NCI-H2029 (cell line): ENCODE data around the gene NVL.

Source experiments
- DNase-seq: peaks from one replicate; lab custom pipeline; 2025; lab: John Stamatoyannopoulos, UW

The NVL gene

GRCh38 chr1:224282140-224282539, 47.8 kb downstream of the NVL start:
- no peak for DNase-seq

GRCh38 chr1:224276771-224277487, 53.0 kb downstream of the NVL start:
- no peak for DNase-seq

- no peak for DNase-seq
These were observed 54.9 kb downstream of the NVL start for GRCh38 chr1:224274970-224275626.

- DNase-seq, result no peak
These were observed 56.3 kb downstream of the NVL start for GRCh38 chr1:224273641-224274040.

- no peak for DNase-seq
These were observed 58.9 kb downstream of the NVL start for GRCh38 chr1:224271106-224271505.

- no peak for DNase-seq
These were observed 62.0 kb downstream of the NVL start for GRCh38 chr1:224267925-224268324.

GRCh38 chr1:224266915-224267856, 62.8 kb downstream of the NVL start:
- DNase-seq, result no peak

GRCh38 chr1:224266105-224266914, 63.7 kb downstream of the NVL start:
- no peak for DNase-seq

- DNase-seq, result no peak
These were observed 65.7 kb downstream of the NVL start for GRCh38 chr1:224264321-224264720.

- DNase-seq, result no peak
These were observed 67.5 kb downstream of the NVL start for GRCh38 chr1:224262373-224263054.

- no peak for DNase-seq
These were observed 70.0 kb downstream of the NVL start for GRCh38 chr1:224259986-224260385.

- DNase-seq, result no peak
These were observed 71.6 kb downstream of the NVL start for GRCh38 chr1:224258351-224258750.

GRCh38 chr1:224256640-224257039, 73.3 kb downstream of the NVL start:
- no peak for DNase-seq

- no peak for DNase-seq
These were observed 76.3 kb downstream of the NVL start for GRCh38 chr1:224253721-224254120.

GRCh38 chr1:224252479-224252878, 77.5 kb downstream of the NVL start:
- no peak for DNase-seq

- DNase-seq, result no peak
These were observed 78.2 kb downstream of the NVL start for GRCh38 chr1:224251741-224252146.

GRCh38 chr1:224245188-224245587, 84.8 kb downstream of the NVL start:
- DNase-seq, result peak; percentile 90

- no peak for DNase-seq
These were observed 91.2 kb downstream of the NVL start for GRCh38 chr1:224238756-224239155.

GRCh38 chr1:224238212-224238611, 91.8 kb downstream of the NVL start:
- DNase-seq, result no peak

GRCh38 chr1:224237119-224237881, 92.7 kb downstream of the NVL start:
- DNase-seq, result no peak
